Measurements from ENCODE around the gene DNER.

GRCh38 chr2:229640636-229641035 lies 73.7 kb downstream of the DNER start:
- no peak for TF ChIP-seq CTCF (IDR thresholded peaks at IDR 0.05 in 4 of 5, conservative IDR thresholded peaks at IDR 0.05 in 1 of 5)
- TF ChIP-seq POLR2A (IDR thresholded peaks at IDR 0.05) = no peak

Measured in gastrocnemius medialis (tissue), 4 donors.